IPS-NIHi11 (cell line): ENCODE data around the gene SEC23IP.

Experiments used
- DNase-seq: peaks from one replicate; pipeline ENCODE4 v3.0.0; 2012; ENCODE audit warnings: mixed read lengths, low spot score

SEC23IP gene

GRCh38 chr10:119940487-119940886 is 48.0 kb downstream of the SEC23IP start:
- DNase-seq, result no peak

GRCh38 chr10:119942973-119943372 is 50.4 kb downstream of the SEC23IP start:
- no peak for DNase-seq

- no peak for DNase-seq
Observed at GRCh38 chr10:119945805-119946204, 53.3 kb downstream of the SEC23IP start.

- DNase-seq, result no peak
Observed at GRCh38 chr10:119947300-119947699, 54.8 kb downstream of the SEC23IP start.

GRCh38 chr10:119957451-119957850 is 64.9 kb downstream of the SEC23IP start:
- no peak for DNase-seq

- DNase-seq, result no peak
Observed at GRCh38 chr10:119962837-119963236, 70.3 kb downstream of the SEC23IP start.

GRCh38 chr10:119967066-119967465 is 74.5 kb downstream of the SEC23IP start:
- DNase-seq, result no peak

GRCh38 chr10:119969609-119970008 is 77.1 kb downstream of the SEC23IP start:
- no peak for DNase-seq

GRCh38 chr10:119970107-119970506 is 77.6 kb downstream of the SEC23IP start:
- DNase-seq, result no peak

GRCh38 chr10:119970963-119971362 is 78.4 kb downstream of the SEC23IP start:
- no peak for DNase-seq

GRCh38 chr10:119973281-119973680 is 80.8 kb downstream of the SEC23IP start:
- DNase-seq, result no peak

GRCh38 chr10:119976421-119976820 is 83.9 kb downstream of the SEC23IP start:
- no peak for DNase-seq

- DNase-seq, result no peak
Observed at GRCh38 chr10:119980956-119981750, 88.6 kb downstream of the SEC23IP start.

- no peak for DNase-seq
Observed at GRCh38 chr10:119981826-119982225, 89.3 kb downstream of the SEC23IP start.

- DNase-seq, result no peak
Observed at GRCh38 chr10:119988333-119988732, 95.8 kb downstream of the SEC23IP start.

GRCh38 chr10:119989966-119990365 is 97.4 kb downstream of the SEC23IP start:
- DNase-seq, result no peak

GRCh38 chr10:119991066-119991465 is 98.5 kb downstream of the SEC23IP start:
- DNase-seq, result no peak

- DNase-seq, result no peak
Observed at GRCh38 chr10:119991816-119992215, 99.3 kb downstream of the SEC23IP start.
